ENCODE measurements around the gene DCLRE1C.

The DCLRE1C gene

GRCh38 chr10:14852236-14852635 lies 101.7 kb downstream of the DCLRE1C start:
- Histone ChIP-seq H3K9ac (ENCODE audit: low read depth, low read length) (no peak overlapping the region), H3K27me3 (ENCODE audit: insufficient read depth, low read length) (no peaks in the 10 kb centered on the region), H3K9me3 (ENCODE audit: insufficient read depth, low read depth, low read length) (no peaks in the 10 kb centered on the region), H3K27ac (ENCODE audit: low read length) (no peak overlapping the region), H3K4me1 (ENCODE audit: insufficient read depth, low read length) (no peaks in the 10 kb centered on the region), H3K36me3 (ENCODE audit: insufficient read depth, low read depth, low read length) (peaks cover 73% of the 10 kb centered on the region), H3K4me3 (ENCODE audit: low read length) (no peak overlapping the region)
